Stimulated activated CD8-positive, alpha-beta memory T cell treated with anti-CD3 and anti-CD28 coated beads, Interleukin-4, amount 100 ng/mL, for 48 hours (primary cell): ENCODE results near the gene ZBTB40.

Experiments
- DNase-seq: peaks from one replicate; pipeline ENCODE4 v3.0.0-alpha.2; 2020

The ZBTB40 gene

GRCh38 chr1:22537441-22538139 lies 85.9 kb downstream of the ZBTB40 start:
- no peak for DNase-seq

- DNase-seq: no peak
Measured at GRCh38 chr1:22539510-22540118, 88.0 kb downstream of the ZBTB40 start.

GRCh38 chr1:22540337-22540736 lies 88.7 kb downstream of the ZBTB40 start:
- DNase-seq: no peak

GRCh38 chr1:22542886-22543285 lies 91.2 kb downstream of the ZBTB40 start:
- no peak for DNase-seq

GRCh38 chr1:22543679-22544078 lies 92.0 kb downstream of the ZBTB40 start:
- no peak for DNase-seq

GRCh38 chr1:22544606-22545005 lies 93.0 kb downstream of the ZBTB40 start:
- DNase-seq: no peak

GRCh38 chr1:22545141-22545540 lies 93.5 kb downstream of the ZBTB40 start:
- no peak for DNase-seq

- no peak for DNase-seq
Measured at GRCh38 chr1:22547186-22547817, 95.7 kb downstream of the ZBTB40 start.

- no peak for DNase-seq
Measured at GRCh38 chr1:22547818-22548462, 96.3 kb downstream of the ZBTB40 start.

GRCh38 chr1:22550021-22550420 lies 98.4 kb downstream of the ZBTB40 start:
- no peak for DNase-seq

GRCh38 chr1:22551591-22551990 lies 99.9 kb downstream of the ZBTB40 start:
- DNase-seq: no peak

GRCh38 chr1:22552021-22552420 lies 100.4 kb downstream of the ZBTB40 start:
- DNase-seq: no peak

- no peak for DNase-seq
Measured at GRCh38 chr1:22553104-22553880, 101.6 kb downstream of the ZBTB40 start.

- no peak for DNase-seq
Measured at GRCh38 chr1:22553991-22554522, 102.4 kb downstream of the ZBTB40 start.

GRCh38 chr1:22555371-22555656 lies 103.7 kb downstream of the ZBTB40 start:
- no peak for DNase-seq

GRCh38 chr1:22556391-22557104 lies 104.9 kb downstream of the ZBTB40 start:
- no peak for DNase-seq

GRCh38 chr1:22557341-22557950 lies 105.8 kb downstream of the ZBTB40 start:
- DNase-seq: no peak

GRCh38 chr1:22562584-22563583 lies 111.2 kb downstream of the ZBTB40 start, which contains the start of gene EPHA8:
EPHA8 (plus strand) TSS chr1:22563489; CDS start chr1:22563636, 147 bp downstream.
- no peak for DNase-seq

- DNase-seq: no peak
Measured at GRCh38 chr1:22563671-22564602, 112.3 kb downstream of the ZBTB40 start.
